Bronchial epithelial cell (primary cell): Measurements from ENCODE around the gene SKAP2. TPM values are rescaled to one million over a fixed set of nuclear protein-coding genes. Genes with fewer than 3 reads are reported as not detected.

ENCODE experiments used
- DNase-seq: peaks from one replicate; pipeline ENCODE4 v3.0.0-alpha.2; 2010; ENCODE audit warnings: low read depth
- FAIRE-seq: peaks from 2 replicates; lab custom pipeline; 2011; peaks lifted over from hg19 to GRCh38; lab: Jason Lieb, UNC
- H3K27me3 ChIP-seq: 2 replicates; pipeline ENCODE4 v1.5.1; 2011; ENCODE audit warnings: low read length; ENCODE audit not compliant: control insufficient read depth, insufficient read depth
- H3K36me3 ChIP-seq: 2 replicates; pipeline ENCODE4 v1.5.1; 2011; ENCODE audit warnings: low read length; ENCODE audit not compliant: control insufficient read depth, insufficient read depth
- H3K4me3 ChIP-seq: 2 replicates; pipeline ENCODE4 v1.5.1; 2011; ENCODE audit warnings: mild to moderate bottlenecking, low read depth, low read length, control low read depth
- CTCF ChIP-seq: IDR thresholded peaks from 2 replicates; pipeline ENCODE4 v1.5.1; 2011; ENCODE audit warnings: mild to moderate bottlenecking, moderate library complexity, low read length, control low read depth, inconsistent platforms; ENCODE audit not compliant: insufficient read depth, severe bottlenecking
- total RNA-seq: library from RNA; depleted of rRNA; stranded (reverse); fragments of >200 nt; gene quantifications from 2 replicates; pipeline ENCODE4 v1.2.1, GENCODE V29; 2014

The SKAP2 gene
- total RNA-seq, 1 donor from 2014 or later, result 2.1 TPM

- no peak for DNase-seq
- TF ChIP-seq CTCF, result no peak
- Histone ChIP-seq H3K36me3 (no peaks in the 10 kb centered on the region), H3K4me3 (no peak overlapping the region), H3K27me3 (no peaks in the 10 kb centered on the region)
- FAIRE-seq, result no peak
These were observed 176.0 kb downstream of the SKAP2 start for GRCh38 chr7:26688388-26688787.

- no peak overlapping the region for H3K4me3 ChIP-seq
- no peaks in the 10 kb centered on the region for H3K27me3 ChIP-seq
- H3K36me3 ChIP-seq, result no peaks in the 10 kb centered on the region
- TF ChIP-seq CTCF, result no peak
- FAIRE-seq (no peak), DNase-seq (no peak)
These were observed 177.4 kb downstream of the SKAP2 start for GRCh38 chr7:26687032-26687431.

GRCh38 chr7:26686448-26686981 is 177.9 kb downstream of the SKAP2 start:
- TF ChIP-seq CTCF, result peak; percentile 47
- Histone ChIP-seq H3K27me3 (no peaks in the 10 kb centered on the region), H3K4me3 (no peak overlapping the region), H3K36me3 (no peaks in the 10 kb centered on the region)
- FAIRE-seq (no peak), DNase-seq (peak; percentile 28)

GRCh38 chr7:26685606-26686005 is 178.8 kb downstream of the SKAP2 start:
- H3K36me3 ChIP-seq, result no peaks in the 10 kb centered on the region
- DNase-seq (no peak), FAIRE-seq (no peak)
- H3K27me3 ChIP-seq, result no peaks in the 10 kb centered on the region
- H3K4me3 ChIP-seq, result no peak overlapping the region
- no peak for TF ChIP-seq CTCF

GRCh38 chr7:26684447-26684846 is 179.9 kb downstream of the SKAP2 start:
- no peak for FAIRE-seq
- no peak for TF ChIP-seq CTCF
- DNase-seq, result no peak
- H3K4me3 ChIP-seq, result no peak overlapping the region
- H3K36me3 ChIP-seq, result no peaks in the 10 kb centered on the region
- no peaks in the 10 kb centered on the region for H3K27me3 ChIP-seq

- FAIRE-seq (no peak), DNase-seq (no peak)
- H3K36me3 ChIP-seq, result no peaks in the 10 kb centered on the region
- H3K4me3 ChIP-seq, result no peak overlapping the region
- H3K27me3 ChIP-seq, result no peaks in the 10 kb centered on the region
- no peak for TF ChIP-seq CTCF
These were observed 181.1 kb downstream of the SKAP2 start for GRCh38 chr7:26683277-26683676.
